CD4-positive, CD25-positive, alpha-beta regulatory T cell (primary cell): ENCODE measurements around the gene UBE2H. TPM values are rescaled to one million over a fixed set of nuclear protein-coding genes. Genes with fewer than 3 reads are reported as not detected.

Experiments used
- ATAC-seq, 2 donors: fragments of 150-1000 bp; cut with Tn5 transposase; one replicate each; pipeline ENCODE4 v1.10.0; 2021; ENCODE audit warnings: low read depth in 2 of 2, moderate number of reproducible peaks in 2 of 2, moderate library complexity in 1 of 2
- DNase-seq, 3 donors: peaks; one replicate each; pipeline versions ENCODE4 v3.0.0 to v3.0.0-alpha.2; 2012 to 2022; ENCODE audit warnings: mixed read lengths in 1 of 3
- H3K27ac ChIP-seq: one replicate; pipeline ENCODE4 v1.7.0; 2013; ENCODE audit warnings: mild to moderate bottlenecking, low read length; ENCODE audit not compliant: insufficient read depth, poor library complexity, severe bottlenecking
- H3K27me3 ChIP-seq: one replicate; pipeline ENCODE4 v1.7.0; 2013; ENCODE audit warnings: low read length; ENCODE audit not compliant: control insufficient read depth, insufficient read depth
- H3K36me3 ChIP-seq: one replicate; pipeline ENCODE4 v1.7.0; 2013; ENCODE audit warnings: mild to moderate bottlenecking, low read length, moderate library complexity; ENCODE audit not compliant: control insufficient read depth, insufficient read depth
- H3K4me1 ChIP-seq: 2 replicates; pipeline ENCODE4 v1.7.0; 2013; ENCODE audit warnings: mild to moderate bottlenecking, low read length; ENCODE audit not compliant: insufficient read depth, control insufficient read depth, poor library complexity, severe bottlenecking
- H3K4me3 ChIP-seq: one replicate; pipeline ENCODE4 v1.7.0; 2013; ENCODE audit warnings: low read depth, mild to moderate bottlenecking, low read length, moderate library complexity
- H3K9me3 ChIP-seq, 2 experiments: 1 replicate in 1 of 2; 2 replicates in 1 of 2; pipeline ENCODE4 v1.7.0; 2013; ENCODE audit warnings: low read length in 2 of 2, mild to moderate bottlenecking in 1 of 2, moderate library complexity in 1 of 2; ENCODE audit not compliant: control insufficient read depth in 2 of 2
- H3K27ac Mint-ChIP-seq, 3 donors: one replicate each; pipeline ENCODE4 v1.8.0; 2020 to 2022; ENCODE audit warnings: mild to moderate bottlenecking in 3 of 3, mixed read lengths in 3 of 3, moderate library complexity in 2 of 3
- H3K27me3 Mint-ChIP-seq: one replicate; pipeline ENCODE4 v1.8.0; 2022; ENCODE audit warnings: mild to moderate bottlenecking, mixed read lengths
- H3K36me3 Mint-ChIP-seq: one replicate; pipeline ENCODE4 v1.8.0; 2020; ENCODE audit warnings: mixed read lengths
- H3K4me1 Mint-ChIP-seq, 4 donors: one replicate each; pipeline ENCODE4 v1.8.0; 2020 to 2022; ENCODE audit warnings: mixed read lengths in 4 of 4, mild to moderate bottlenecking in 1 of 4
- H3K4me3 Mint-ChIP-seq, 4 donors: one replicate each; pipeline ENCODE4 v1.8.0; 2020 to 2022; ENCODE audit warnings: mild to moderate bottlenecking in 4 of 4, mixed read lengths in 4 of 4, moderate library complexity in 3 of 4
- H3K9me3 Mint-ChIP-seq, 7 donors: one replicate each; pipeline ENCODE4 v1.8.0; 2020 to 2022; ENCODE audit warnings: mixed read lengths in 7 of 7, mild to moderate bottlenecking in 3 of 7, moderate library complexity in 2 of 7
- polyA plus RNA-seq, 4 donors: library from polyadenylated mRNA; unstranded; fragments of 300-500 nt; fragmentation: Illumina TruSeq; gene quantifications; one replicate each; pipeline ENCODE4 v1.2.3, GENCODE V29; 2021
- total RNA-seq: library from RNA; stranded (reverse); gene quantifications from one replicate; pipeline ENCODE4 v1.2.3, GENCODE V29; 2022

UBE2H gene
- total and polyA plus RNA-seq, 5 donors from 2014 or later = 50.7 to 109 (median 63.5) TPM

DNA sequence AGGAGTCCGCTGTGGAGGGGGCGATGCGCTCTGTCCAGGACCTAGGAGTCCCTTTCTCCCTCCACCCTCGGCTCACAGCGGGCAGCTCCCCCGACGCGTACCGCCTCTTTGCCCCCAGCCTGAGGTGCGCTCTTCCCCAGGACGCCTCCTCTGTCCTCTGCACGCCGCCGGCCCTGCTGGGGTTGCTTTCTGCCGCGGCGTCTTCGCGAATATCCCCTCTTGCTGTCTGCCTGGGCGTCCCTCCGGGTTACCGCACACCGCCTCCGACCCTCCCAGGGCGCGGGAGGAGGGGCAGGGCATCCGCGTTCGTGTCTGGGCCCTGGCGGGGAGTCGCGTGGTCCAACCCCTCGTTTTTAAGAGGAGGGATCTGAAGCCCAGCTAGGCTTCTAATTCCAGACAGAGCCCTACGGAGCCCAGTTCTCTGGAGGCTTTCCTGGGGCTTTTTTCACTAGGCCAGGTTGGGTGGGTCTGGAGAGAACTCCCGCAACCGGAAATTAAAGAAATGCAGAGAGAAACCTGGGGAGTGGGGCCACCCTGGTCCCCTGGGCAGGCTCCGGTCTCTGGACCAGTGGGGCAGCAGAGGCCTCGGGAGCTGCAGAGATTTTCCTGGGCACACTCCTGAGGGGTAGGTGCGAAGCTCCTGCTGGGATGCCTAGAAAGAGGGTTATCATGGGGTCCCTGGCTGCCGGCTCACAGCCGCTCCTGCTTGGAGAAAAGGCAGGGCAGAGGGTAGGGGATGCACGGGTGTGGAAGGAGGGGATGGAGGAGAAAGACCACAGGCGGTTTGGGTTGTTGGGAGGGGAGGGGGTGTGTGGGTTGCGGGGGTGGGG, 166.9 kb downstream of the UBE2H start:
- Histone ChIP-seq H3K4me3 (peak overlapping the region; percentile 32), H3K36me3 (no peaks in the 10 kb centered on the region), H3K27ac (no peak overlapping the region), H3K9me3 (no peaks in the 10 kb centered on the region), H3K27me3 (peaks cover 22% of the 10 kb centered on the region), H3K4me1 (peaks cover 47% of the 10 kb centered on the region)
- Mint-ChIP-seq H3K4me3 (peak overlapping the region; percentile 53 to 84 (median 65)), H3K9me3 (peaks cover 0 to 5% (median 0%) of the 10 kb centered on the region in 7 donors), H3K27ac (no peak overlapping the region), H3K4me1 (peaks cover 10 to 46% (median 27%) of the 10 kb centered on the region in 4 donors), H3K27me3 (peaks cover 86% of the 10 kb centered on the region), H3K36me3 (peaks cover 3% of the 10 kb centered on the region)
- DNase-seq (peak in 1 of 3 donors; percentile 6), ATAC-seq (no peak)

DNA sequence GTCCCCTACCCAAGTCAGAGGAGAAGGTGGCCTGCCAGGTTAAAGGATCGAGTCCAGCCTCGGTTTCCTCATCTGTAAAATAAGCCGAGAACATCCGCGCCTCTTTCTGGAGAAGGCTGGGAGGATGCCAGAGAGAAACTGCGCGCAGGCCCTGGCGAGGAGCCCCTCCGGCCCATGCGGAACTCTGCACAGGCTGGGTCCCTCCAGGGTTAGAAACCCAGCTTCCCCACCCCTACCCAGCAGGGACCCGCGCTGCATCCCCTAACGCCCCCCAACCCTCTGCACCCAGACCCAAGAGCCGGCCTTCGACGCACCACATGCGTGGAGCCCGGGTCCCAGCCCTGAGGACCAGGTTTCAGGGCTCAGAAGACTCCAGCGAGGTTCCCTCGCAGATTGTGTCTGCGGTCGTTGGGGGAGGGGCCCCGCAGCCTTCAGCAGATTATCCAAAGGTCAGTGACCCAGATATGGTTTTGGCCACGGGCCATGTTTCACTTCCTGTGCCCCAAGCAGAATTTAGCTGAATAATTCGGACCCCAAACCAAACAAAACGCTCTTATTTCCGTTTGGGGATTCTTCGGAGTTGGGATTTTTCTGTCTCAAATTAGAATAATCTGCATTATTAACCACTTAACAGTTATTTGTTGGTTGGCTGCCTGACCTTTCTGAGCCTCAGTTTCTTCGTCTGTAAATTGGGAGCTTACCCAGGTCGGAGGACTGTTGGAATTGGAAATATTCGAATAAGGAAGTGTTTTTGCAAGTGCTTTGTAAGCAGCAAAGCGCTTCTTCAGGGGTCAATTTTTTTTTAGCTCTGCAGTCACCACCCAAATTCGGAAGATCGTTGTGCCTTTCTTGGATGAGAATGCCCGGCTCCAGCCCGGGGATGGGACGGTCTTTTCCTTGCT, 167.7 kb downstream of the UBE2H start:
- Mint-ChIP-seq H3K27me3 (peaks cover 86% of the 10 kb centered on the region), H3K27ac (no peak overlapping the region), H3K4me3 (peak overlapping the region; percentile 53 to 84 (median 65)), H3K4me1 (peaks cover 10 to 47% (median 27%) of the 10 kb centered on the region in 4 donors), H3K36me3 (peaks cover 3% of the 10 kb centered on the region), H3K9me3 (peaks cover 0 to 5% (median 0%) of the 10 kb centered on the region in 7 donors)
- no peak for DNase-seq
- Histone ChIP-seq H3K27ac (no peak overlapping the region), H3K9me3 (no peaks in the 10 kb centered on the region), H3K4me3 (peak overlapping the region; percentile 32), H3K36me3 (no peaks in the 10 kb centered on the region), H3K4me1 (peaks cover 56% of the 10 kb centered on the region), H3K27me3 (peaks cover 20% of the 10 kb centered on the region)
- ATAC-seq = no peak

DNA sequence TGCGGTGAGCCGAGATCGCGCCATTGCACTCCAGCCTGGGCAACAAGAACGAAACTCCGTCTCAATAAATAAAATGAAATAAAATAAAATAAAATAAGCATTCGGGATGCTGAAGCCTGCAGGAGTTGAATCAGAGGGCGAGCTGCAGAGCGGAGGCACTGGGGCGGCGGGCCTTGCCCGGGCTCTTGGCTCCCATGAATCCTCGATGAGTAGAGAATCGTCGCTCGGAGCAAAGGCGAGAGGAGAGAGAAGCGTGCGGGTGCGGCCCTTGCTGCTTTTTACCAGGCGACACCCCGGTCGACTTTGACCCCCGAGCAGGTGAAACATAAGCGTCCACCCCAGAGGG, 168.3 kb downstream of the UBE2H start:
- H3K36me3 Mint-ChIP-seq = peaks cover 3% of the 10 kb centered on the region
- H3K4me1 Mint-ChIP-seq = peaks cover 10 to 47% (median 27%) of the 10 kb centered on the region in 4 donors
- Histone ChIP-seq H3K27me3 (peaks cover 20% of the 10 kb centered on the region), H3K9me3 (no peaks in the 10 kb centered on the region), H3K4me3 (no peak overlapping the region), H3K4me1 (peaks cover 62% of the 10 kb centered on the region), H3K27ac (no peak overlapping the region), H3K36me3 (no peaks in the 10 kb centered on the region)
- no peak for DNase-seq
- peaks cover 80% of the 10 kb centered on the region for H3K27me3 Mint-ChIP-seq
- no peak overlapping the region for H3K27ac Mint-ChIP-seq
- ATAC-seq = no peak
- H3K4me3 Mint-ChIP-seq = peak overlapping the region in 1 of 4 donors; percentile 19
- H3K9me3 Mint-ChIP-seq = peaks cover 0 to 5% (median 0%) of the 10 kb centered on the region in 7 donors

DNA sequence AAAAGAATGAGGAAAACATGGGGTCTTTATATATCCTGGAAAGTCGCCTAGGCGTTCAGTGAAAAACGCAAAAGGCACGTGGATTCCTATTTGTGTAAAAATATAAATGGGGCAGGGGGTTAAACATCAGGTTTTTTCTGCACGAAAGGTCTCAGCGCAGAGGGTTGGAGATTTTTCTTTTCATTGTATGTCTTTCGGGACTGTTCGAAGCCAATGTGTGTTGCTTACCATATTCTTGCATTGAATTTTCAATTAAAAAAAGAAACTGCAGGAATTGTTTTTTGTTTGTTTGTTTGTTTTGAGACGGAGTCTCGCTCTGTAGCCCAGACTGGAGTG, 169.2 kb downstream of the UBE2H start:
- Mint-ChIP-seq H3K27ac (no peak overlapping the region), H3K36me3 (peaks cover 3% of the 10 kb centered on the region), H3K9me3 (peaks cover 0 to 5% (median 0%) of the 10 kb centered on the region in 7 donors), H3K27me3 (peaks cover 75% of the 10 kb centered on the region), H3K4me3 (peak overlapping the region in 3 of 4 donors; percentile 32 to 85 (median 64)), H3K4me1 (peaks cover 10 to 50% (median 27%) of the 10 kb centered on the region in 4 donors)
- Histone ChIP-seq H3K4me3 (no peak overlapping the region), H3K27ac (no peak overlapping the region), H3K27me3 (peaks cover 20% of the 10 kb centered on the region), H3K9me3 (no peaks in the 10 kb centered on the region), H3K36me3 (no peaks in the 10 kb centered on the region), H3K4me1 (peaks cover 71% of the 10 kb centered on the region)
- DNase-seq = no peak
- no peak for ATAC-seq

DNA sequence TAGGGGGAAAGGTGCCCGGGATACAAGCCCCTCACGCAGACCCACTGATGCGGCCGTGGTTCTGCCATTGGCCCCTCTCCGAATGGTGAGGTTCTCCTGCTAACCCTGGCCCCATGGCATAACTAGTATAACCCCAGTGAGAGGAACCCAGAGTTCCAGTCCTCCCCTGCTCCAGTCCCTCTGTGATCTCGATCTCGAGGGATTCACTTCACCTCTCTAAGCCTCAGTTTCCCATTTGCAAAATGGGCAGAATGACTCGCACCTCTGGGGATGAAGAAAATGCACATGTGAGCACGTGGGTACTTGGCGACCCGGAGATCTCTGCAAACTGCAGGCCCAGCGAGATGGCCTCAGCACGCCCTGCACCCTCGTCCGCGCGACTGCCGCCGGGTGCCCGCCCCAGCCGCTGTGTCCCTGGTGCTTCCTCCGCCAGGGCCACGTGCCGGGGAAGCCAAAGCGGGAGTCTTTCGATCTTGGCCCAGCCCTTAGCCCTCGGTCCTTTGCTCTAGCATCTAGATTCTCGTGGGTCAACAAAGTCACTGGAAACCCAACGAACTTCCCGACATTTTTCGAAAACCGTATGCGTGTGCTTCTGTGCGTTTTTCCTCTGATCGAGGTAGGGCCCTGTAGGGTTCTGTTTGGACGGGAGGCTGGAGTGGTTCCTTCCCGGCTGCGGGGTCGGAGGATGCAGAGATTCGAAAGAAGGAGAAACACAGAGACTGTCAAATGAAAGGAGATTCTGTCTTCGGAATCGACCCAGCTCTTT, 169.8 kb downstream of the UBE2H start:
- Mint-ChIP-seq H3K9me3 (peaks cover 0 to 5% (median 0%) of the 10 kb centered on the region in 7 donors), H3K4me3 (peak overlapping the region; percentile 68 to 92 (median 84)), H3K4me1 (peaks cover 10 to 54% (median 27%) of the 10 kb centered on the region in 4 donors), H3K27me3 (peaks cover 78% of the 10 kb centered on the region), H3K36me3 (peaks cover 3% of the 10 kb centered on the region), H3K27ac (peak overlapping the region in 1 of 3 donors; percentile 31)
- Histone ChIP-seq H3K4me1 (peaks cover 72% of the 10 kb centered on the region), H3K27ac (no peak overlapping the region), H3K9me3 (no peaks in the 10 kb centered on the region), H3K36me3 (no peaks in the 10 kb centered on the region), H3K27me3 (peaks cover 20% of the 10 kb centered on the region), H3K4me3 (no peak overlapping the region)
- DNase-seq (peak in 1 of 3 donors; percentile 8), ATAC-seq (no peak)

DNA sequence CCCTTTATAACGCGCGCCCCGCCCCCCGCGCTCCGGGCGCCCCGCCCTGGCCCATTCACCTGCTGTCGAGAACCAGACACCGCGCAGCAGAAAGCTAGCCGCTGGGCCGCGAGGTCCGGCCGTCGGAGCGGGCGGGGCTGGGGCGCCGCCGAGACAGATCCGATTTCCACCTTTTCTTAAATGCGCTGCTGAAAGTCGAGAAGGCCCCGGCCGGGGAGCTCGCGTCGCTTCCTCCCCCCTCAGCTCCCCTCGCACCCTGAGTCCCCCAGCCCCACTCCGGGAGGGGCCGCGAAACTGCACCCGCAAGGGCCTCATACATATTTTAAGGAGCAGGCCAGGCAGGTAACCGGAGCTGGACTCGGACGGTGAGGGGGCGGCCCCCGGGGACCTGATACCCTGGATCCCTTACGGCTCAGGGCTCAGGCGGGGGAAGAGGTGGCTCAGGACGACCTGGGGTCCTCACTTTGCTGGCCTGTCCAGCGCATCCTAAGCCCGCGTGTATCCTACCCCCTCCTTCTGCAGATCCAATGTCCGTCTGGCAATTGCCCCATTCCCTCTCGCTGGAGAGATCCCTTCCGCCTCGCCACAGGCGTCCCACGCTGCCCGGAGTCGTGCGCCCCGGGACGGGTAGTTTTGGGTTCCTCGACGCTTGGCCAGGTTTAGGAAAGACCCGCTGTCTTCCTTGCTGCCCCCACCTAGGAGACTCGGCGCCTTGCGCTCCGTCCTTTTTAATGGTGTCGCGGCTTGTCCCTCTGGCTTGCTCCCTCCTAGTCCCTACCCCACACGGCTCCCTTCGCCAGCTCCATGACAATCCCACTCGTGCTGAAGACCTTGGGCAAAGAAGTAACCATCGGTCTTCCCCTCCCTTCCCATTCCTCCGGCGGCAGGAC, 170.6 kb downstream of the UBE2H start:
- ATAC-seq (no peak), DNase-seq (peak in 1 of 3 donors; percentile 9)
- Histone ChIP-seq H3K36me3 (no peaks in the 10 kb centered on the region), H3K27me3 (peaks cover 19% of the 10 kb centered on the region), H3K27ac (no peak overlapping the region), H3K4me1 (peaks cover 72% of the 10 kb centered on the region), H3K9me3 (no peaks in the 10 kb centered on the region), H3K4me3 (no peak overlapping the region)
- peaks cover 79% of the 10 kb centered on the region for H3K27me3 Mint-ChIP-seq
- peak overlapping the region in 2 of 3 donors; percentile 31 to 83 for H3K27ac Mint-ChIP-seq
- H3K4me3 Mint-ChIP-seq = peak overlapping the region; percentile 84 to 92 (median 85)
- peaks cover 3% of the 10 kb centered on the region for H3K36me3 Mint-ChIP-seq
- peaks cover 0 to 2% (median 0%) of the 10 kb centered on the region in 7 donors for H3K9me3 Mint-ChIP-seq
- H3K4me1 Mint-ChIP-seq = peaks cover 10 to 54% (median 27%) of the 10 kb centered on the region in 4 donors
